ENCODE data around the gene NFIA.

Gene NFIA

DNA sequence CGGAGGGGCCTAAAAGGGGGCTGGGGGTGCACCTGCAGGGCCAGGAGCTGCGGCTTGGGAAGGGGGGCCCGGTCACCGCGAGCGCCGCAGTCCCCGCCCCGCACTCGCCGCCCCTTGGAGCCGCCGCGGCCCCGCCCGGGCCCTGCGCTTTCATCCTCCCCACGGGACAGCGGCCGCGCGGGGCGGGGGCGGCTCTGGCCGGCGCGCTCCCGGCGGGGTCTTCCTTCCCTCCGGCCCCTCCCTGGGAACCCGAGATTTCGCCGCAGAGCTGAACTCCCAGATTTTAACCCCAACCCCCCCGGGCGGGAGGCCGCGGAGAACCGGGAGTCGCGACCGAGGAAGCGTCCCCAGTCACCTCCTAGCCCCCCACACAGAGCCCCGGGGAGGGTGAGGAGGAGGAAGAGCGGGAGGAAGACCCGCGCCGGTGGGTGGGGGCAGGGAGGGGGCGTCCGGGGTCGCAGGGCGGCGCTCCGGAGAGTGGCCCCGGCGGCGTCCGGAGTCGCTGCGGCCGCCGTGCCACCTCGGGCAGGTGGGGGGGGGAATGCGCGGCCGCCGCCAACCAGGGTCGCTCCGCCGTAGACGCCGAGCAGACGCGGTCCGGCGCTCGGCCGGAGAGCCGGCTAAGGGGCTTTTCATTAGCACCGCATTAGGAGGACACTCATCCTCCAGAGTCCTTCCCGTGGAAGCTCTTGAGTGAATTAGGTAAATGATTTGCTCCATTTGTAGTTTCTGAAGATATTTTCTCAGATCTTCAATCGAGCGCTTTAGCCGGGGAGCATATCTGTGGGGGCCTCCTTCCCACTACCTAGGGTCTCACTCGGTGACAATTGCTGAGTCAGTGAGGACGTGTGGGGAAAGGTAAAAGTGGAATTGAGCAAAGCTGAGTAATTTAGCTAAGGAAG is 31.6 kb upstream of the NFIA start (continued):
- TF ChIP-seq ZNF571 (tag by site-specific recombination; IDR thresholded peaks at IDR 0.05) (no peak), ZNF596 (tag by site-specific recombination; IDR thresholded peaks at IDR 0.05) (no peak; the same call in 1 of the 2 replicates), ZNF335 (tag by site-specific recombination; conservative IDR thresholded peaks at IDR 0.05) (peak; percentile 52), ZNF155 (tag by site-specific recombination; IDR thresholded peaks at IDR 0.05) (no peak), ZNF76 (tag by site-specific recombination; IDR thresholded peaks at IDR 0.05; ENCODE audit: borderline replicate concordance, low read depth) (no peak), ZNF654 (tag by site-specific recombination; IDR thresholded peaks at IDR 0.05; ENCODE audit: low read depth) (no peak), ATF2 (tag by site-specific recombination; IDR thresholded peaks at IDR 0.05; ENCODE audit: low read depth) (no peak), SETDB1 (IDR thresholded peaks at IDR 0.05; ENCODE audit: insufficient read length, low read length) (no peak), ZNF426 (tag by site-specific recombination; IDR thresholded peaks at IDR 0.05) (no peak), EGR2 (tag by site-specific recombination; IDR thresholded peaks at IDR 0.05; ENCODE audit: low read depth) (peak; percentile 42), ZNF239 (tag by site-specific recombination; IDR thresholded peaks at IDR 0.05) (no peak), ZNF513 (tag by site-specific recombination; IDR thresholded peaks at IDR 0.05) (peak; percentile 82), KLF8 (tag by site-specific recombination; IDR thresholded peaks at IDR 0.05) (peak; percentile 53; the same call in 1 of the 2 replicates), KLF1 (tag by site-specific recombination; IDR thresholded peaks at IDR 0.05) (no peak), ZNF664 (tag by site-specific recombination; IDR thresholded peaks at IDR 0.05) (no peak), HOXC10 (CRISPR knock-in tag; IDR thresholded peaks at IDR 0.05) (no peak)
- TF ChIP-seq, protein P1, sequence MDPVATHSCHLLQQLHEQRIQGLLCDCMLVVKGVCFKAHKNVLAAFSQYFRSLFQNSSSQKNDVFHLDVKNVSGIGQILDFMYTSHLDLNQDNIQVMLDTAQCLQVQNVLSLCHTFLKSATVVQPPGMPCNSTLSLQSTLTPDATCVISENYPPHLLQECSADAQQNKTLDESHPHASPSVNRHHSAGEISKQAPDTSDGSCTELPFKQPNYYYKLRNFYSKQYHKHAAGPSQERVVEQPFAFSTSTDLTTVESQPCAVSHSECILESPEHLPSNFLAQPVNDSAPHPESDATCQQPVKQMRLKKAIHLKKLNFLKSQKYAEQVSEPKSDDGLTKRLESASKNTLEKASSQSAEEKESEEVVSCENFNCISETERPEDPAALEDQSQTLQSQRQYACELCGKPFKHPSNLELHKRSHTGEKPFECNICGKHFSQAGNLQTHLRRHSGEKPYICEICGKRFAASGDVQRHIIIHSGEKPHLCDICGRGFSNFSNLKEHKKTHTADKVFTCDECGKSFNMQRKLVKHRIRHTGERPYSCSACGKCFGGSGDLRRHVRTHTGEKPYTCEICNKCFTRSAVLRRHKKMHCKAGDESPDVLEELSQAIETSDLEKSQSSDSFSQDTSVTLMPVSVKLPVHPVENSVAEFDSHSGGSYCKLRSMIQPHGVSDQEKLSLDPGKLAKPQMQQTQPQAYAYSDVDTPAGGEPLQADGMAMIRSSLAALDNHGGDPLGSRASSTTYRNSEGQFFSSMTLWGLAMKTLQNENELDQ (tag by site-specific recombination; IDR thresholded peaks at IDR 0.05; ENCODE audit: low read depth): no peak
- TF ChIP-seq, protein P2, sequence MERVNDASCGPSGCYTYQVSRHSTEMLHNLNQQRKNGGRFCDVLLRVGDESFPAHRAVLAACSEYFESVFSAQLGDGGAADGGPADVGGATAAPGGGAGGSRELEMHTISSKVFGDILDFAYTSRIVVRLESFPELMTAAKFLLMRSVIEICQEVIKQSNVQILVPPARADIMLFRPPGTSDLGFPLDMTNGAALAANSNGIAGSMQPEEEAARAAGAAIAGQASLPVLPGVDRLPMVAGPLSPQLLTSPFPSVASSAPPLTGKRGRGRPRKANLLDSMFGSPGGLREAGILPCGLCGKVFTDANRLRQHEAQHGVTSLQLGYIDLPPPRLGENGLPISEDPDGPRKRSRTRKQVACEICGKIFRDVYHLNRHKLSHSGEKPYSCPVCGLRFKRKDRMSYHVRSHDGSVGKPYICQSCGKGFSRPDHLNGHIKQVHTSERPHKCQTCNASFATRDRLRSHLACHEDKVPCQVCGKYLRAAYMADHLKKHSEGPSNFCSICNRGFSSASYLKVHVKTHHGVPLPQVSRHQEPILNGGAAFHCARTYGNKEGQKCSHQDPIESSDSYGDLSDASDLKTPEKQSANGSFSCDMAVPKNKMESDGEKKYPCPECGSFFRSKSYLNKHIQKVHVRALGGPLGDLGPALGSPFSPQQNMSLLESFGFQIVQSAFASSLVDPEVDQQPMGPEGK (tag by site-specific recombination; IDR thresholded peaks at IDR 0.05): peak; percentile 46
- TF ChIP-seq, protein P3, sequence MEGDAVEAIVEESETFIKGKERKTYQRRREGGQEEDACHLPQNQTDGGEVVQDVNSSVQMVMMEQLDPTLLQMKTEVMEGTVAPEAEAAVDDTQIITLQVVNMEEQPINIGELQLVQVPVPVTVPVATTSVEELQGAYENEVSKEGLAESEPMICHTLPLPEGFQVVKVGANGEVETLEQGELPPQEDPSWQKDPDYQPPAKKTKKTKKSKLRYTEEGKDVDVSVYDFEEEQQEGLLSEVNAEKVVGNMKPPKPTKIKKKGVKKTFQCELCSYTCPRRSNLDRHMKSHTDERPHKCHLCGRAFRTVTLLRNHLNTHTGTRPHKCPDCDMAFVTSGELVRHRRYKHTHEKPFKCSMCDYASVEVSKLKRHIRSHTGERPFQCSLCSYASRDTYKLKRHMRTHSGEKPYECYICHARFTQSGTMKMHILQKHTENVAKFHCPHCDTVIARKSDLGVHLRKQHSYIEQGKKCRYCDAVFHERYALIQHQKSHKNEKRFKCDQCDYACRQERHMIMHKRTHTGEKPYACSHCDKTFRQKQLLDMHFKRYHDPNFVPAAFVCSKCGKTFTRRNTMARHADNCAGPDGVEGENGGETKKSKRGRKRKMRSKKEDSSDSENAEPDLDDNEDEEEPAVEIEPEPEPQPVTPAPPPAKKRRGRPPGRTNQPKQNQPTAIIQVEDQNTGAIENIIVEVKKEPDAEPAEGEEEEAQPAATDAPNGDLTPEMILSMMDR (tag by site-specific recombination; IDR thresholded peaks at IDR 0.05): no peak

Measured in HEK293 (cell line).